K562 (cell line): ENCODE data around the gene TXNL1. TPM values are rescaled to one million over a fixed set of nuclear protein-coding genes. Genes with fewer than 3 reads are reported as not detected.

Experiments used
- ATAC-seq: fragments of 200-7000 bp; cut with Tn5 transposase; 3 replicates; pipeline ENCODE4 v1.9.1; 2020; ENCODE audit warnings: moderate library complexity
- BruUV-seq: library from RNA; stranded (reverse); fragments of 400-500 nt; replicated peaks from 2 replicates; lab custom pipeline; 2021; lab: Mats Ljungman, UMichigan
- CTCF ChIA-PET: fragments of 300-600 bp; formaldehyde crosslinking; extraction: SDS; loops from one replicate; lab custom pipeline; 2021; ENCODE audit warnings: low intra/inter-chr PET ratio; lab: Yijun Ruan, JAX
- POLR2A ChIA-PET: fragments of 300-600, 350-650 bp; sonication (Branson Sonifier 250); formaldehyde crosslinking; extraction: SDS; loops from one replicate; lab custom pipeline; 2021; ENCODE audit warnings: antibody characterized with exemption, inconsistent platforms; lab: Yijun Ruan, JAX
- DNase-seq, 4 experiments: peaks; one replicate each; pipeline versions ENCODE4 v3.0.0 to v3.0.0-alpha.2; 2011 to 2018; ENCODE audit warnings: low spot score in 3 of 4, mixed read lengths in 3 of 4; ENCODE audit errors: extremely low read depth in 1 of 4
- FAIRE-seq: peaks from 2 replicates; lab custom pipeline; 2011; peaks lifted over from hg19 to GRCh38; lab: Jason Lieb, UNC
- H2AFZ ChIP-seq: 2 replicates; pipeline ENCODE4 v1.6.0; 2011; ENCODE audit warnings: low read depth, low read length, control low read depth, inconsistent platforms
- H3K27ac ChIP-seq: fragments of 200-600 bp; 3 replicates; pipeline ENCODE4 v1.8.0; 2011; ENCODE audit warnings: low read depth, mild to moderate bottlenecking, control low read depth, inconsistent platforms, low read length, moderate library complexity, mixed read lengths; ENCODE audit errors: extremely low read depth
- H3K27me3 ChIP-seq, 2 experiments: fragments of 300-600 bp in 1 of 2; 2 replicates in 1 of 2; 3 replicates in 1 of 2; pipeline versions ENCODE4 v1.6.0 to v1.8.0; 2011; ENCODE audit warnings: inconsistent platforms in 2 of 2, low read length in 2 of 2, mild to moderate bottlenecking in 1 of 2, mixed read lengths in 1 of 2, moderate library complexity in 1 of 2; ENCODE audit not compliant: control insufficient read depth in 2 of 2, insufficient read depth in 2 of 2
- H3K36me3 ChIP-seq: fragments of 300-600 bp; 3 replicates; pipeline ENCODE4 v1.8.0; 2011; ENCODE audit warnings: mild to moderate bottlenecking, low read length, inconsistent platforms; ENCODE audit not compliant: control insufficient read depth, insufficient read depth
- H3K4me1 ChIP-seq, 2 experiments: fragments of 200-600 bp in 1 of 2; replicated peaks in 1 of 2; 2 replicates in 1 of 2; 3 replicates in 1 of 2; pipeline versions ENCODE4 v1.5.1 to v1.8.0; 2011; ENCODE audit warnings: inconsistent platforms in 2 of 2, low read length in 2 of 2, mild to moderate bottlenecking in 1 of 2, mixed read lengths in 1 of 2, moderate library complexity in 1 of 2; ENCODE audit not compliant: control insufficient read depth in 2 of 2, insufficient read depth in 2 of 2
- H3K4me2 ChIP-seq: 2 replicates; pipeline ENCODE4 v1.6.1; 2011; ENCODE audit warnings: low read length, control low read depth, inconsistent platforms, mixed read lengths; ENCODE audit not compliant: insufficient read depth
- H3K4me3 ChIP-seq: fragments of 200-600 bp; sonication (generic), shearing (Covaris generic); 2 replicates; pipeline ENCODE4 v1.5.1; 2016; ENCODE audit warnings: control low read depth, inconsistent platforms
- H3K79me2 ChIP-seq: fragments of 200-600 bp; 3 replicates; pipeline ENCODE4 v1.8.0; 2011; ENCODE audit warnings: low read length, inconsistent platforms; ENCODE audit not compliant: control insufficient read depth, insufficient read depth
- H3K9ac ChIP-seq, 2 experiments: 2 replicates each; pipeline versions ENCODE4 v1.6.0 to v1.6.1; 2011; ENCODE audit warnings: low read depth in 2 of 2, low read length in 2 of 2, control low read depth in 1 of 2, inconsistent platforms in 1 of 2, mild to moderate bottlenecking in 1 of 2, mixed read lengths in 1 of 2; ENCODE audit not compliant: insufficient read depth in 1 of 2
- H3K9me1 ChIP-seq: one replicate; pipeline ENCODE4 v1.6.0; 2011; ENCODE audit warnings: inconsistent platforms, mild to moderate bottlenecking, low read length, moderate library complexity; ENCODE audit not compliant: control insufficient read depth, insufficient read depth
- H3K9me3 ChIP-seq: replicated peaks from 2 replicates; pipeline ENCODE4 v1.5.1; 2011; ENCODE audit warnings: low read depth, low read length, inconsistent platforms; ENCODE audit not compliant: control insufficient read depth, insufficient read depth
- H4K20me1 ChIP-seq: replicated peaks from 2 replicates; pipeline ENCODE4 v1.6.1; 2011; ENCODE audit warnings: low read length, inconsistent platforms, mixed read lengths; ENCODE audit not compliant: control insufficient read depth, insufficient read depth
- RAD21 ChIP-seq, 2 experiments: fragments of 250-450 bp in 1 of 2; fragments of 450-650 bp in 1 of 2; sonication (Bioruptor Pico) in 1 of 2; formaldehyde crosslinking in 1 of 2; IDR thresholded peaks in 1 of 2; conservative IDR thresholded peaks in 1 of 2; 2 replicates each; pipeline versions ENCODE4 v1.4.0 to v1.8.0; 2020 to 2022; ENCODE audit warnings: mild to moderate bottlenecking in 2 of 2, moderate library complexity in 1 of 2
- SMC3 ChIP-seq: conservative IDR thresholded peaks from 2 replicates; pipeline ENCODE4 v1.6.1; 2011; ENCODE audit warnings: low read depth, low read length, improper control_type of control experiment; ENCODE audit not compliant: insufficient read depth
- SNRNP70 ChIP-seq: fragments of 200-400 bp; formaldehyde crosslinking; optimal IDR thresholded peaks from 2 replicates; pipeline ENCODE3; 2017; ENCODE audit warnings: low read depth, low read length
- WGBS: fragments of 100-300 bp; shearing (Covaris generic); methylation state at CpG from one replicate; pipeline ENCODE4 v1.1.6; 2016; ENCODE audit warnings: low coverage, mixed read lengths; ENCODE audit not compliant: insufficient coverage; ENCODE audit errors: missing lambda C conversion rate; 5-methylcytosine and 5-hydroxymethylcytosine counted together
- in situ Hi-C: fragments of 300-500 bp; cut with MboI; formaldehyde crosslinking; loops from 4 replicates; pipeline ENCODE4 v1.15.0; 2018; ENCODE audit warnings: inconsistent platforms, mixed read lengths
- intact Hi-C: fragments of 100-400 bp; cut with micrococcal nuclease; formaldehyde crosslinking; loops from 2 replicates; pipeline ENCODE4 v1.14.2; 2022
- polyA plus RNA-seq, 8 experiments: library from polyadenylated mRNA; depleted of rRNA in 4 of 8; stranded (reverse) in 5 of 8; unstranded in 3 of 8; fragments of >200 nt; fragmentation: Nextera tagmentation in 2 of 8; fragmentation: Illumina TruSeq in 1 of 8; extraction: Ambion mirVana in 2 of 8; extraction: Trizol in 1 of 8; gene quantifications; 2 replicates each; pipeline versions ENCODE4 v1.2.1 to v1.2.3, GENCODE V29; 2011 to 2014; ENCODE audit warnings: inconsistent platforms in 1 of 8, missing spikeins in 1 of 8
- total RNA-seq, 7 experiments: library from RNA; depleted of rRNA in 6 of 7; stranded (reverse); fragments of >200 nt in 6 of 7; fragmentation: Illumina TruSeq in 2 of 7; extraction: Trizol in 2 of 7; gene quantifications; 2 replicates each; pipeline versions ENCODE4 v1.2.1 to v1.2.3, GENCODE V29; 2011 to 2021; ENCODE audit warnings: low replicate concordance in 1 of 7
- TF ChIP-seq, protein P1 (sequence below), 2 experiments: fragments of 450-650 bp; formaldehyde crosslinking in 1 of 2; IDR thresholded peaks; 2 replicates each; pipeline versions ENCODE4 v1.4.0 to v1.6.1; 2014 to 2020; ENCODE audit warnings: mild to moderate bottlenecking in 2 of 2, borderline replicate concordance in 1 of 2, low read depth in 1 of 2
- TF ChIP-seq, protein P2 (sequence below): fragments of 450-650 bp; formaldehyde crosslinking; IDR thresholded peaks from 2 replicates; pipeline ENCODE4 v1.4.0; 2020; ENCODE audit warnings: mild to moderate bottlenecking, moderate library complexity
- TF ChIP-seq, protein P3 (sequence below): sonication (generic); formaldehyde crosslinking; IDR thresholded peaks from 2 replicates; pipeline ENCODE4 v1.8.1; 2023; ENCODE audit warnings: mild to moderate bottlenecking, missing genetic modification reagents, moderate library complexity

Gene TXNL1
- total and polyA plus RNA-seq, 9 of the 15 experiments (the other 6 are each of a cell fraction or from before 2014, with no cell fraction given) = 45.4 to 103 (median 65.7) TPM

DNA sequence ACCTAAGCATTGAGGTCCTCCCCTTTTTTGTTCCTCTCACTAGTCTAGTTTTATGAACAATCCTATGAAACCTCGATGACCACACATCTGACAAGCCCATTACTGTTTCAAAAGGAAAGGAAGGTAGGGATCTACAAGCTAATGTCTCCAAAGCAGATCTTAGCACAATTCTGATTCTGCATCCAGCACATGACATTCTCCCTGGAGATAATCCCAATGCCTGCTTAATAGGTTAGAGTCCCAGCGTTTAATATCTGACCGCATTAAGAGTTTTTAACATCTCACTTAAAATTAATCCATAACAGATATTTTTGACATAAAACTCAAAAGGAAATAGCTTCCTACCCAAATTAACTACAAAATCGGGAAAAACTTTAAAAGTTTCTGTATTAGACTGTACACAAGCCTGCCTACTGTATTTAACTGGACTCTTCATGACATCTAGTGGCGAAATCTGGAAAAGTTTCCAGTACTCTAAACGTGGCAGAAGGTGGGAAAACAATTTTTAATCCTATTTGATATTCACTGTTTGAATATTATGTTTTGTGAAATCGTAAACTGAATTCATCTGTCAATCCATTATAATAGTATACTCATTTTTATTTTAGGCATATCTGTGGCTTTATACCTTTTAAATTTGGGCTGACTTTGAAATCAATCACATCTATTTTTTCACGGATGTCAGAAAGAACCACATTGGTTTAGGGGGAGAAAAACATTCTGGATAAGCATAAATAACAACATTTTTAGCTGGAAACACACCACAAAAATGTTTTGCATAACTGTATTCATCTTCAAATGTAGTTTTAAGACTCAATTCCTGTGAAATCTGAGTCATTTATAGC lies 62.4 kb downstream of the TXNL1 start:
- POLR2A ChIA-PET = interaction anchor here (0.6 to 0.7 kb wide), 2 partner anchors 22 to 1323 kb away, joined by 3 read pairs; no protein-coding TSS in a partner anchor
- ATAC-seq (peak; percentile 87), DNase-seq (peak; percentile 29 to 53 (median 34)), FAIRE-seq (peak; percentile 68)
- Histone ChIP-seq H3K9ac (no peak overlapping the region), H4K20me1 (no peaks in the 10 kb centered on the region), H3K4me3 (no peak overlapping the region), H2AFZ (no peak overlapping the region), H3K27me3 (no peaks in the 10 kb centered on the region), H3K4me1 (peaks cover 0 to 4% of the 10 kb centered on the region in 2 experiments; a peak in 1 of 5 replicates), H3K9me1 (no peaks in the 10 kb centered on the region), H3K4me2 (no peak overlapping the region), H3K9me3 (no peaks in the 10 kb centered on the region), H3K79me2 (no peaks in the 10 kb centered on the region), H3K27ac (no peak overlapping the region), H3K36me3 (no peaks in the 10 kb centered on the region)
- 26% methylated on average over 8 of the region's 8 CpGs for WGBS
- BruUV-seq = no TSS peak
- in situ Hi-C loops (no loop called here), intact Hi-C loops (loop anchor here (5.0 to 10.0 kb wide), 2 partner anchors 791 to 1339 kb away; no protein-coding TSS in a partner anchor)
- CTCF ChIA-PET = interaction anchor here (1.4 kb wide), 1 partner anchor 1342 kb away, joined by 10 read pairs; no protein-coding TSS in a partner anchor
- TF ChIP-seq, protein P1, sequence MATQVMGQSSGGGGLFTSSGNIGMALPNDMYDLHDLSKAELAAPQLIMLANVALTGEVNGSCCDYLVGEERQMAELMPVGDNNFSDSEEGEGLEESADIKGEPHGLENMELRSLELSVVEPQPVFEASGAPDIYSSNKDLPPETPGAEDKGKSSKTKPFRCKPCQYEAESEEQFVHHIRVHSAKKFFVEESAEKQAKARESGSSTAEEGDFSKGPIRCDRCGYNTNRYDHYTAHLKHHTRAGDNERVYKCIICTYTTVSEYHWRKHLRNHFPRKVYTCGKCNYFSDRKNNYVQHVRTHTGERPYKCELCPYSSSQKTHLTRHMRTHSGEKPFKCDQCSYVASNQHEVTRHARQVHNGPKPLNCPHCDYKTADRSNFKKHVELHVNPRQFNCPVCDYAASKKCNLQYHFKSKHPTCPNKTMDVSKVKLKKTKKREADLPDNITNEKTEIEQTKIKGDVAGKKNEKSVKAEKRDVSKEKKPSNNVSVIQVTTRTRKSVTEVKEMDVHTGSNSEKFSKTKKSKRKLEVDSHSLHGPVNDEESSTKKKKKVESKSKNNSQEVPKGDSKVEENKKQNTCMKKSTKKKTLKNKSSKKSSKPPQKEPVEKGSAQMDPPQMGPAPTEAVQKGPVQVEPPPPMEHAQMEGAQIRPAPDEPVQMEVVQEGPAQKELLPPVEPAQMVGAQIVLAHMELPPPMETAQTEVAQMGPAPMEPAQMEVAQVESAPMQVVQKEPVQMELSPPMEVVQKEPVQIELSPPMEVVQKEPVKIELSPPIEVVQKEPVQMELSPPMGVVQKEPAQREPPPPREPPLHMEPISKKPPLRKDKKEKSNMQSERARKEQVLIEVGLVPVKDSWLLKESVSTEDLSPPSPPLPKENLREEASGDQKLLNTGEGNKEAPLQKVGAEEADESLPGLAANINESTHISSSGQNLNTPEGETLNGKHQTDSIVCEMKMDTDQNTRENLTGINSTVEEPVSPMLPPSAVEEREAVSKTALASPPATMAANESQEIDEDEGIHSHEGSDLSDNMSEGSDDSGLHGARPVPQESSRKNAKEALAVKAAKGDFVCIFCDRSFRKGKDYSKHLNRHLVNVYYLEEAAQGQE (IDR thresholded peaks at IDR 0.05; ENCODE audit: borderline replicate concordance) = peak; percentile 49; the same call in 1 of the 2 replicates
- TF ChIP-seq, protein P1 (CRISPR knock-in tag; IDR thresholded peaks at IDR 0.05; ENCODE audit: low read depth) = no peak
- TF ChIP-seq, protein P2, sequence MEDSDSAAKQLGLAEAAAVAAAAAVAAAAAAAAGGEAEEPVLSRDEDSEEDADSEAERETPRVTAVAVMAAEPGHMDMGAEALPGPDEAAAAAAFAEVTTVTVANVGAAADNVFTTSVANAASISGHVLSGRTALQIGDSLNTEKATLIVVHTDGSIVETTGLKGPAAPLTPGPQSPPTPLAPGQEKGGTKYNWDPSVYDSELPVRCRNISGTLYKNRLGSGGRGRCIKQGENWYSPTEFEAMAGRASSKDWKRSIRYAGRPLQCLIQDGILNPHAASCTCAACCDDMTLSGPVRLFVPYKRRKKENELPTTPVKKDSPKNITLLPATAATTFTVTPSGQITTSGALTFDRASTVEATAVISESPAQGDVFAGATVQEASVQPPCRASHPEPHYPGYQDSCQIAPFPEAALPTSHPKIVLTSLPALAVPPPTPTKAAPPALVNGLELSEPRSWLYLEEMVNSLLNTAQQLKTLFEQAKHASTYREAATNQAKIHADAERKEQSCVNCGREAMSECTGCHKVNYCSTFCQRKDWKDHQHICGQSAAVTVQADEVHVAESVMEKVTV (CRISPR knock-in tag) = peak; percentile 43; the same call in 1 of the 2 replicates
- TF ChIP-seq SMC3 (0 out of 2 replicates have a peak, but pooled peaks have one; percentile 13), SNRNP70 (no peak), RAD21 (CRISPR knock-in tag; conservative IDR thresholded peaks at IDR 0.05 in 1 of 2, IDR thresholded peaks at IDR 0.05 in 1 of 2) (peak; percentile 75 to 79)
- TF ChIP-seq, protein P3, sequence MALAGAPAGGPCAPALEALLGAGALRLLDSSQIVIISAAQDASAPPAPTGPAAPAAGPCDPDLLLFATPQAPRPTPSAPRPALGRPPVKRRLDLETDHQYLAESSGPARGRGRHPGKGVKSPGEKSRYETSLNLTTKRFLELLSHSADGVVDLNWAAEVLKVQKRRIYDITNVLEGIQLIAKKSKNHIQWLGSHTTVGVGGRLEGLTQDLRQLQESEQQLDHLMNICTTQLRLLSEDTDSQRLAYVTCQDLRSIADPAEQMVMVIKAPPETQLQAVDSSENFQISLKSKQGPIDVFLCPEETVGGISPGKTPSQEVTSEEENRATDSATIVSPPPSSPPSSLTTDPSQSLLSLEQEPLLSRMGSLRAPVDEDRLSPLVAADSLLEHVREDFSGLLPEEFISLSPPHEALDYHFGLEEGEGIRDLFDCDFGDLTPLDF (CRISPR knock-in tag) = no peak
